IMR-90 (cell line): ENCODE data around the gene GINS1.

ENCODE experiments used
- CEBPB ChIP-seq: IDR thresholded peaks from 2 replicates; pipeline ENCODE4 v1.6.1; 2012; ENCODE audit warnings: low read depth, low read length, improper control_type of control experiment
- FOS ChIP-seq: fragments of 150-350 bp; IDR thresholded peaks from 2 replicates; pipeline ENCODE4 v1.6.1; 2016; ENCODE audit warnings: low read depth, low read length
- MAFK ChIP-seq: IDR thresholded peaks from 2 replicates; pipeline ENCODE4 v1.6.1; 2012; ENCODE audit warnings: low read depth, low read length, improper control_type of control experiment
- NFE2L2 ChIP-seq: fragments of 150-350 bp; IDR thresholded peaks from 2 replicates; pipeline ENCODE4 v1.6.1; 2016; ENCODE audit warnings: low read depth, mild to moderate bottlenecking, low read length
- POLR2A ChIP-seq: IDR thresholded peaks from 2 replicates; pipeline ENCODE4 v1.6.1; 2012; ENCODE audit warnings: mild to moderate bottlenecking, low read depth, low read length
- RAD21 ChIP-seq: IDR thresholded peaks from 2 replicates; pipeline ENCODE4 v1.6.1; 2012; ENCODE audit warnings: low read length, improper control_type of control experiment
- SMC3 ChIP-seq: fragments of 150-350 bp; IDR thresholded peaks from 2 replicates; pipeline ENCODE4 v1.6.1; 2016; ENCODE audit warnings: low read depth, mild to moderate bottlenecking, antibody characterized with exemption, low read length, moderate library complexity
- USF2 ChIP-seq: fragments of 150-350 bp; IDR thresholded peaks from 2 replicates; pipeline ENCODE4 v1.6.1; 2017; ENCODE audit warnings: mild to moderate bottlenecking, antibody characterized with exemption, low read length, low read depth
- TF ChIP-seq, protein P1 (sequence below): conservative IDR thresholded peaks from 2 replicates; pipeline ENCODE4 v1.5.1; 2012; ENCODE audit warnings: mild to moderate bottlenecking, low read depth, low read length, improper control_type of control experiment

GRCh38 chr20:25399037-25399430 is 8.4 kb upstream of the GINS1 start:
- TF ChIP-seq, protein P1, sequence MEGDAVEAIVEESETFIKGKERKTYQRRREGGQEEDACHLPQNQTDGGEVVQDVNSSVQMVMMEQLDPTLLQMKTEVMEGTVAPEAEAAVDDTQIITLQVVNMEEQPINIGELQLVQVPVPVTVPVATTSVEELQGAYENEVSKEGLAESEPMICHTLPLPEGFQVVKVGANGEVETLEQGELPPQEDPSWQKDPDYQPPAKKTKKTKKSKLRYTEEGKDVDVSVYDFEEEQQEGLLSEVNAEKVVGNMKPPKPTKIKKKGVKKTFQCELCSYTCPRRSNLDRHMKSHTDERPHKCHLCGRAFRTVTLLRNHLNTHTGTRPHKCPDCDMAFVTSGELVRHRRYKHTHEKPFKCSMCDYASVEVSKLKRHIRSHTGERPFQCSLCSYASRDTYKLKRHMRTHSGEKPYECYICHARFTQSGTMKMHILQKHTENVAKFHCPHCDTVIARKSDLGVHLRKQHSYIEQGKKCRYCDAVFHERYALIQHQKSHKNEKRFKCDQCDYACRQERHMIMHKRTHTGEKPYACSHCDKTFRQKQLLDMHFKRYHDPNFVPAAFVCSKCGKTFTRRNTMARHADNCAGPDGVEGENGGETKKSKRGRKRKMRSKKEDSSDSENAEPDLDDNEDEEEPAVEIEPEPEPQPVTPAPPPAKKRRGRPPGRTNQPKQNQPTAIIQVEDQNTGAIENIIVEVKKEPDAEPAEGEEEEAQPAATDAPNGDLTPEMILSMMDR: peak; percentile 85
- TF ChIP-seq MAFK (no peak), POLR2A (no peak), USF2 (no peak), NFE2L2 (no peak), FOS (no peak), SMC3 (peak; percentile 84), CEBPB (no peak), RAD21 (peak; percentile 86)
